ENCODE measurements around the gene YAF2. TPM values are rescaled to one million over a fixed set of nuclear protein-coding genes. Genes with fewer than 3 reads are reported as not detected.

YAF2 gene
- total RNA-seq, 1 donor: 17.3 TPM

GRCh38 chr12:42174978-42175377, 63.1 kb downstream of the YAF2 start:
- H3K4me3 ChIP-seq (ENCODE audit: low read depth, low read length): no peak overlapping the region
- DNase-seq (ENCODE audit: low read depth): no peak
- TF ChIP-seq, protein P1, sequence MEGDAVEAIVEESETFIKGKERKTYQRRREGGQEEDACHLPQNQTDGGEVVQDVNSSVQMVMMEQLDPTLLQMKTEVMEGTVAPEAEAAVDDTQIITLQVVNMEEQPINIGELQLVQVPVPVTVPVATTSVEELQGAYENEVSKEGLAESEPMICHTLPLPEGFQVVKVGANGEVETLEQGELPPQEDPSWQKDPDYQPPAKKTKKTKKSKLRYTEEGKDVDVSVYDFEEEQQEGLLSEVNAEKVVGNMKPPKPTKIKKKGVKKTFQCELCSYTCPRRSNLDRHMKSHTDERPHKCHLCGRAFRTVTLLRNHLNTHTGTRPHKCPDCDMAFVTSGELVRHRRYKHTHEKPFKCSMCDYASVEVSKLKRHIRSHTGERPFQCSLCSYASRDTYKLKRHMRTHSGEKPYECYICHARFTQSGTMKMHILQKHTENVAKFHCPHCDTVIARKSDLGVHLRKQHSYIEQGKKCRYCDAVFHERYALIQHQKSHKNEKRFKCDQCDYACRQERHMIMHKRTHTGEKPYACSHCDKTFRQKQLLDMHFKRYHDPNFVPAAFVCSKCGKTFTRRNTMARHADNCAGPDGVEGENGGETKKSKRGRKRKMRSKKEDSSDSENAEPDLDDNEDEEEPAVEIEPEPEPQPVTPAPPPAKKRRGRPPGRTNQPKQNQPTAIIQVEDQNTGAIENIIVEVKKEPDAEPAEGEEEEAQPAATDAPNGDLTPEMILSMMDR (IDR thresholded peaks at IDR 0.05; ENCODE audit: insufficient read depth, low read length): no peak

DNA sequence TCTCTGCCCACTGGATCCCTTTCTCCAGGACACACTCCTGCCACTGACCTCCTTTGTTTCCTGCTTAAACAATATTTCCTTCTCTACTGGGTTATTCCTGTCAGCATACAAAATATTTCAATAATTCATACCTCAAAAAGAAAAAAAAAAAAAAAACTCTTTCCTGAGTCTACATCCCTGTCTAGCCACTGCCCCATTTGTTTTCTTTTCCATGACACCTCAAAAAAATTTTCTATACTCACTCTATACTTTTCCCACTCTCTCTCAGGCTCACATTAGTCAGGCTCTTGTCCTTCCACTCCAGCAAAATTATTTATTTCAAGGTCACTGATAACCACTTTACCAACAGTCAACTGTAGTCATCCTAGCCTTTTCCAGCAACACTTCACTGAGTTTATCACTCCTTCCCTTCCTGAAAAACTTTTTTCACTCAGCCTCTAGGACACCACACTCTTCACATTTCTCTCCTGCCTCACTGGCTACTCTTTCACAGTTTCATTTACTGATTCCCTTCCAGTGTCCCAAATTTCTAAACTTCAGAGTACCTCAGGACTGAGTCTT, 64.0 kb downstream of the YAF2 start:
- no peak overlapping the region for H3K4me3 ChIP-seq (ENCODE audit: low read depth, low read length)
- DNase-seq (ENCODE audit: low read depth): no peak
- TF ChIP-seq, protein P1 (IDR thresholded peaks at IDR 0.05; ENCODE audit: insufficient read depth, low read length): no peak

- no peak for DNase-seq (ENCODE audit: low read depth)
- TF ChIP-seq, protein P1 (IDR thresholded peaks at IDR 0.05; ENCODE audit: insufficient read depth, low read length): no peak
- H3K4me3 ChIP-seq (ENCODE audit: low read depth, low read length): no peak overlapping the region
Measured at GRCh38 chr12:42172441-42173210, 65.4 kb downstream of the YAF2 start.

- TF ChIP-seq, protein P1 (IDR thresholded peaks at IDR 0.05; ENCODE audit: insufficient read depth, low read length): no peak
- no peak overlapping the region for H3K4me3 ChIP-seq (ENCODE audit: low read depth, low read length)
- DNase-seq (ENCODE audit: low read depth): no peak
Measured at GRCh38 chr12:42167711-42168110, 70.3 kb downstream of the YAF2 start.

GRCh38 chr12:42166501-42166900, 71.5 kb downstream of the YAF2 start:
- no peak overlapping the region for H3K4me3 ChIP-seq (ENCODE audit: low read depth, low read length)
- DNase-seq (ENCODE audit: low read depth): peak; percentile 29
- TF ChIP-seq, protein P1 (IDR thresholded peaks at IDR 0.05; ENCODE audit: insufficient read depth, low read length): no peak

- no peak for DNase-seq (ENCODE audit: low read depth)
- TF ChIP-seq, protein P1 (IDR thresholded peaks at IDR 0.05; ENCODE audit: insufficient read depth, low read length): no peak
- no peak overlapping the region for H3K4me3 ChIP-seq (ENCODE audit: low read depth, low read length)
Measured at GRCh38 chr12:42163913-42164312, 74.1 kb downstream of the YAF2 start.

All from fibroblast of the aortic adventitia (primary cell).